Measurements from ENCODE around the gene ULBP2. TPM values are rescaled to one million over a fixed set of nuclear protein-coding genes. Genes with fewer than 3 reads are reported as not detected.
A peak's percentile ranks its signal among the peaks of the same experiment; 100 is the strongest.
"Not testable (repeated sequence)": the region's sequence is repeated elsewhere in the genome, so short reads cannot be mapped to it uniquely, and the experiment has no call there.

ULBP2 gene
- total RNA-seq, 1 experiment from 2014 or later, result 2.9 TPM

DNA sequence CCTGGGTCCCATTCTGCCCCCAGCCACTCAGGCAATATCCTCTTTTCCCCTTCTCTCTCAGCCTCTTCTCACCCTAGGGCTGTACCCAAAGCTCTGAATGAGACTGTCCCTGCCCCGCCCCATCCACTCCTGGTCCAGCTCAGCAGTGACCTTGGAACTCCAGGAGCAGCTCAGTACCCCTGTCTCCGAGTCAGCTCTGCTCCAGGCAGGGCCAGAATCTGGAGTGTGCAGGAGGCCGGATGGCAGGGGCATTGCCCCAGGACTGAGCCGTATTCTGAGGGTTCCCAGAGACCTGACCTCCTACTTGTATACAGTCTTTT is 16.9 kb upstream of the ULBP2 start:
- Histone ChIP-seq H4K20me1 (ENCODE audit: insufficient read depth) (no peaks in the 10 kb centered on the region), H3K79me2 (ENCODE audit: low read depth) (no peaks in the 10 kb centered on the region), H2AFZ (no peak overlapping the region), H3K9me3 (ENCODE audit: insufficient read depth, low read depth) (no peaks in the 10 kb centered on the region), H3K27ac (no peak overlapping the region), H3K4me3 (no peak overlapping the region), H3K9me2 (ENCODE audit: insufficient read depth) (no peaks in the 10 kb centered on the region), H3K27me3 (ENCODE audit: insufficient read depth, low read depth) (no peaks in the 10 kb centered on the region), H3K4me1 (replicated peaks; ENCODE audit: insufficient read depth) (peaks cover 4% of the 10 kb centered on the region), H3F3A (ENCODE audit: insufficient read depth, low read depth) (no peaks in the 10 kb centered on the region), H3K36me3 (ENCODE audit: low read depth) (no peaks in the 10 kb centered on the region), H3K4me2 (no peak overlapping the region)
- ChIA-PET POLR2A (ENCODE audit: unreplicated experiment) (no interaction called here), CTCF (interaction anchor here (1.0 to 1.3 kb wide), 2 partner anchors 59 to 84 kb away, joined by 3 read pairs; no protein-coding TSS in a partner anchor)
- TF ChIP-seq, protein P1, sequence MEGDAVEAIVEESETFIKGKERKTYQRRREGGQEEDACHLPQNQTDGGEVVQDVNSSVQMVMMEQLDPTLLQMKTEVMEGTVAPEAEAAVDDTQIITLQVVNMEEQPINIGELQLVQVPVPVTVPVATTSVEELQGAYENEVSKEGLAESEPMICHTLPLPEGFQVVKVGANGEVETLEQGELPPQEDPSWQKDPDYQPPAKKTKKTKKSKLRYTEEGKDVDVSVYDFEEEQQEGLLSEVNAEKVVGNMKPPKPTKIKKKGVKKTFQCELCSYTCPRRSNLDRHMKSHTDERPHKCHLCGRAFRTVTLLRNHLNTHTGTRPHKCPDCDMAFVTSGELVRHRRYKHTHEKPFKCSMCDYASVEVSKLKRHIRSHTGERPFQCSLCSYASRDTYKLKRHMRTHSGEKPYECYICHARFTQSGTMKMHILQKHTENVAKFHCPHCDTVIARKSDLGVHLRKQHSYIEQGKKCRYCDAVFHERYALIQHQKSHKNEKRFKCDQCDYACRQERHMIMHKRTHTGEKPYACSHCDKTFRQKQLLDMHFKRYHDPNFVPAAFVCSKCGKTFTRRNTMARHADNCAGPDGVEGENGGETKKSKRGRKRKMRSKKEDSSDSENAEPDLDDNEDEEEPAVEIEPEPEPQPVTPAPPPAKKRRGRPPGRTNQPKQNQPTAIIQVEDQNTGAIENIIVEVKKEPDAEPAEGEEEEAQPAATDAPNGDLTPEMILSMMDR (conservative IDR thresholded peaks at IDR 0.05), result no peak
- no peak for TF ChIP-seq EZH2 (IDR thresholded peaks at IDR 0.05; ENCODE audit: low read depth)
- BruUV-seq (replicated peaks), result no TSS peak
- intact Hi-C loops (cut with micrococcal nuclease; ENCODE audit: unreplicated experiment), result loop anchor here (5.0 kb wide), 3 partner anchors 203 to 378 kb away; partner anchors contain the start of genes GINM1 and PPIL4
- DNase-seq, result no peak

GRCh38 chr6:149925253-149925973 is 16.4 kb upstream of the ULBP2 start:
- peak overlapping the region; percentile 79 for H2AFZ ChIP-seq
- no peak for DNase-seq

GRCh38 chr6:149925974-149926777 is 15.6 kb upstream of the ULBP2 start:
- ChIA-PET CTCF (no interaction called here), POLR2A (ENCODE audit: unreplicated experiment) (no interaction called here)
- no peak overlapping the region for H3K27ac ChIP-seq
- intact Hi-C loops (cut with micrococcal nuclease; ENCODE audit: unreplicated experiment), result loop anchor here (1.0 to 5.0 kb wide), 4 partner anchors 86 to 379 kb away; partner anchors contain the start of gene PPIL4
- no peaks in the 10 kb centered on the region for H3F3A ChIP-seq (ENCODE audit: insufficient read depth, low read depth)
- H2AFZ ChIP-seq, result peak overlapping the region; percentile 79
- no peaks in the 10 kb centered on the region for H3K27me3 ChIP-seq (ENCODE audit: insufficient read depth, low read depth)
- H4K20me1 ChIP-seq (ENCODE audit: insufficient read depth), result no peaks in the 10 kb centered on the region
- no peaks in the 10 kb centered on the region for H3K36me3 ChIP-seq (ENCODE audit: low read depth)
- no peaks in the 10 kb centered on the region for H3K9me2 ChIP-seq (ENCODE audit: insufficient read depth)
- H3K4me2 ChIP-seq, result peak overlapping the region; percentile 89
- no peaks in the 10 kb centered on the region for H3K79me2 ChIP-seq (ENCODE audit: low read depth)
- H3K4me1 ChIP-seq (replicated peaks; ENCODE audit: insufficient read depth), result peaks cover 4% of the 10 kb centered on the region
- H3K4me3 ChIP-seq, result peak overlapping the region; percentile 62
- peak; percentile 66 to 81 for DNase-seq
- no TSS peak for BruUV-seq (replicated peaks)
- TF ChIP-seq EZH2 (IDR thresholded peaks at IDR 0.05; ENCODE audit: low read depth), result no peak
- TF ChIP-seq, protein P1 (conservative IDR thresholded peaks at IDR 0.05), result peak; percentile 92
- no peaks in the 10 kb centered on the region for H3K9me3 ChIP-seq (ENCODE audit: insufficient read depth, low read depth)

More at GRCh38 chr6:149925253-149925973, 16.4 kb upstream of the ULBP2 start:
- no peaks in the 10 kb centered on the region for H3K9me3 ChIP-seq (ENCODE audit: insufficient read depth, low read depth)
- no peaks in the 10 kb centered on the region for H3K9me2 ChIP-seq (ENCODE audit: insufficient read depth)
- H3K4me2 ChIP-seq, result peak overlapping the region; percentile 89
- H3K27ac ChIP-seq, result no peak overlapping the region
- H3K27me3 ChIP-seq (ENCODE audit: insufficient read depth, low read depth), result no peaks in the 10 kb centered on the region
- no peaks in the 10 kb centered on the region for H3F3A ChIP-seq (ENCODE audit: insufficient read depth, low read depth)
- no peaks in the 10 kb centered on the region for H3K79me2 ChIP-seq (ENCODE audit: low read depth)
- ChIA-PET POLR2A (ENCODE audit: unreplicated experiment) (no interaction called here), CTCF (interaction anchor here (1.0 kb wide), 1 partner anchor 60 kb away, joined by 3 read pairs; no protein-coding TSS in a partner anchor)
- TF ChIP-seq, protein P1 (conservative IDR thresholded peaks at IDR 0.05), result no peak
- no peak for TF ChIP-seq EZH2 (IDR thresholded peaks at IDR 0.05; ENCODE audit: low read depth)
- no peaks in the 10 kb centered on the region for H4K20me1 ChIP-seq (ENCODE audit: insufficient read depth)
- BruUV-seq (replicated peaks), result no TSS peak
- H3K4me1 ChIP-seq (replicated peaks; ENCODE audit: insufficient read depth), result peaks cover 4% of the 10 kb centered on the region
- no peaks in the 10 kb centered on the region for H3K36me3 ChIP-seq (ENCODE audit: low read depth)
- peak overlapping the region; percentile 62 for H3K4me3 ChIP-seq
- intact Hi-C loops (cut with micrococcal nuclease; ENCODE audit: unreplicated experiment), result loop anchor here (5.0 kb wide), 2 partner anchors 203 to 378 kb away; partner anchors contain the start of gene PPIL4

DNA sequence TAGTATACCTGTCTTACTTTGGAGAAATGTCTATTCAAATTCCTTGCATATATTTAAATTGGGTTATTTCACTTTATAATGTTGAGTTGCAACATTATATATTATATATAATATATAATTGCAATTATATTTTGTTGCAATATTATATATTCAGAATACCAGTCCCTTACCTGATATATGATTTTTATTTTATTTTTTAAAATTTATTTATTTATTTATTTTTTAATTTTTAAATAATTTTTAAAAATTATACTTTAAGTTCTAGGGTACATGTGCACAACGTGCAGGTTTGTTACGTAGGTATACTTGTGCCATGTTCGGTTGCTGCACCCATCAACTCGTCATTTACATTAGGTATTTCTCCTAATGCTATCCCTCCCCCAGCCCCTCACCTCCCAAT is 14.8 kb upstream of the ULBP2 start:
- H3K9me3 ChIP-seq (ENCODE audit: insufficient read depth, low read depth); H3K4me3 ChIP-seq; H3K27ac ChIP-seq; H3K4me2 ChIP-seq; POLR2A ChIA-PET (ENCODE audit: unreplicated experiment); H3K36me3 ChIP-seq (ENCODE audit: low read depth); H4K20me1 ChIP-seq (ENCODE audit: insufficient read depth); H3K79me2 ChIP-seq (ENCODE audit: low read depth); DNase-seq; H2AFZ ChIP-seq; H3K27me3 ChIP-seq (ENCODE audit: insufficient read depth, low read depth); H3K4me1 ChIP-seq (replicated peaks; ENCODE audit: insufficient read depth); CTCF ChIA-PET; H3F3A ChIP-seq (ENCODE audit: insufficient read depth, low read depth); BruUV-seq (replicated peaks); H3K9me2 ChIP-seq (ENCODE audit: insufficient read depth): not testable (repeated sequence)
- intact Hi-C loops (cut with micrococcal nuclease; ENCODE audit: unreplicated experiment), result loop anchor here (5.0 kb wide), 2 partner anchors 205 to 380 kb away; partner anchors contain the start of gene PPIL4

Measured in PC-9 (cell line).